ENCODE data around the gene MAGEA6.
"Not testable (repeated sequence)": the region's sequence is repeated elsewhere in the genome, so short reads cannot be mapped to it uniquely, and the experiment has no call there.

Gene MAGEA6

GRCh38 chrX:152734143-152734858 lies 35.2 kb downstream of the MAGEA6 start:
- not testable (repeated sequence) for DNase-seq (ENCODE audit: low read depth, low spot score)

- DNase-seq (ENCODE audit: low read depth, low spot score) = no peak
Measured at GRCh38 chrX:152733261-152733975, 36.1 kb downstream of the MAGEA6 start, which contains the start of the genes CSAG1 and MAGEA12. Gene CSAG1 (minus strand): TSS chrX:152733721. CDS start chrX:152732460, 1,261 bp downstream. Gene MAGEA12 (plus strand): TSS chrX:152733757. CDS start chrX:152736162, 2,405 bp downstream.

GRCh38 chrX:152725409-152725808 lies 44.1 kb downstream of the MAGEA6 start:
- DNase-seq (ENCODE audit: low read depth, low spot score) = no peak
